Measurements from ENCODE around the gene GBF1. TPM values are rescaled to one million over a fixed set of nuclear protein-coding genes. Genes with fewer than 3 reads are reported as not detected.
A peak's percentile ranks its signal among the peaks of the same experiment; 100 is the strongest.

GBF1 gene
- total RNA-seq, 1 donor from 2014 or later, result 8.7 TPM

DNA sequence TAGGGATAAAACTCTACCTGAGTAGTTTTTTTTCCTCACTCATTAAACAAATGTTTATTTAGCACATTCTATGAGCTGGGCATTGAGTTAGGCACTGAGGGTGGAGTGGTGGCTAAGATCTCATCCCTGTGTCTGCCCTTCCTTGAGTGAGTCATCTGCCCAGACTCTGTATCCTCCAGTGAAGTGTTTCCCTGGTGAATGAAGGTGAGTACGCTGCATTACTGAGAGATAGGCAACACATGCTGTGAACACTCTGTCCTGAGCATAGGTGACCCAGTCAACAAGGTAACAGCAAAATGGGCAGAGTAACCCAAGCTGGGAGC is 9.8 kb upstream of the GBF1 start:
- FAIRE-seq (peak; percentile 100), DNase-seq (ENCODE audit: low read depth) (peak; percentile 88)
- no peak overlapping the region for H3K4me3 ChIP-seq (ENCODE audit: low read depth, low read length)
- H3K27me3 ChIP-seq (ENCODE audit: control insufficient read depth, insufficient read depth, low read length), result peaks cover 7% of the 10 kb centered on the region
- H3K36me3 ChIP-seq (ENCODE audit: control insufficient read depth, insufficient read depth, low read length), result no peaks in the 10 kb centered on the region
- TF ChIP-seq, protein P1, sequence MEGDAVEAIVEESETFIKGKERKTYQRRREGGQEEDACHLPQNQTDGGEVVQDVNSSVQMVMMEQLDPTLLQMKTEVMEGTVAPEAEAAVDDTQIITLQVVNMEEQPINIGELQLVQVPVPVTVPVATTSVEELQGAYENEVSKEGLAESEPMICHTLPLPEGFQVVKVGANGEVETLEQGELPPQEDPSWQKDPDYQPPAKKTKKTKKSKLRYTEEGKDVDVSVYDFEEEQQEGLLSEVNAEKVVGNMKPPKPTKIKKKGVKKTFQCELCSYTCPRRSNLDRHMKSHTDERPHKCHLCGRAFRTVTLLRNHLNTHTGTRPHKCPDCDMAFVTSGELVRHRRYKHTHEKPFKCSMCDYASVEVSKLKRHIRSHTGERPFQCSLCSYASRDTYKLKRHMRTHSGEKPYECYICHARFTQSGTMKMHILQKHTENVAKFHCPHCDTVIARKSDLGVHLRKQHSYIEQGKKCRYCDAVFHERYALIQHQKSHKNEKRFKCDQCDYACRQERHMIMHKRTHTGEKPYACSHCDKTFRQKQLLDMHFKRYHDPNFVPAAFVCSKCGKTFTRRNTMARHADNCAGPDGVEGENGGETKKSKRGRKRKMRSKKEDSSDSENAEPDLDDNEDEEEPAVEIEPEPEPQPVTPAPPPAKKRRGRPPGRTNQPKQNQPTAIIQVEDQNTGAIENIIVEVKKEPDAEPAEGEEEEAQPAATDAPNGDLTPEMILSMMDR (IDR thresholded peaks at IDR 0.05; ENCODE audit: insufficient read depth, low read length, severe bottlenecking), result no peak

DNA sequence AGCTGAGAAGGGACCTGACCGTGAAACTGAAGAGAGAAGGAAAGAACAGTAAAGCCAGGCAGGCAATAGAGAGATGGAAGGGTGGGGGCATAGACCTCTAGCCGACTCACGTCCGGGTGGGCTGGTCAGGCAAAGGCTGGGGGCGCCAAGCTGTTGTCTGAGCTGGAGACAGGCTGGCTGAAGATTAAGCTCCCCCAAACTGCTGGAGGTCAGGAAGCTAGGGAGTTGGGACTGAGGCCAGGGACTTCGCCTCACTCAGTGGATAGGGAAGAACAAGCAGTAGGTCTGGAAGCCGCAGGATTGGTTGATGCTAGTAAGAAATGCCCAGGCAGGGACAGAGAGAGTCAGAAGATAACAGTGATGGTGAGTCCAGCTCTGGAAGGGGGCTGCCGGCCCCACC is 9.3 kb upstream of the GBF1 start:
- no peaks in the 10 kb centered on the region for H3K36me3 ChIP-seq (ENCODE audit: control insufficient read depth, insufficient read depth, low read length)
- DNase-seq (ENCODE audit: low read depth) (no peak), FAIRE-seq (no peak)
- TF ChIP-seq, protein P1 (IDR thresholded peaks at IDR 0.05; ENCODE audit: insufficient read depth, low read length, severe bottlenecking), result no peak
- H3K4me3 ChIP-seq (ENCODE audit: low read depth, low read length), result no peak overlapping the region
- H3K27me3 ChIP-seq (ENCODE audit: control insufficient read depth, insufficient read depth, low read length), result peaks cover 7% of the 10 kb centered on the region

DNA sequence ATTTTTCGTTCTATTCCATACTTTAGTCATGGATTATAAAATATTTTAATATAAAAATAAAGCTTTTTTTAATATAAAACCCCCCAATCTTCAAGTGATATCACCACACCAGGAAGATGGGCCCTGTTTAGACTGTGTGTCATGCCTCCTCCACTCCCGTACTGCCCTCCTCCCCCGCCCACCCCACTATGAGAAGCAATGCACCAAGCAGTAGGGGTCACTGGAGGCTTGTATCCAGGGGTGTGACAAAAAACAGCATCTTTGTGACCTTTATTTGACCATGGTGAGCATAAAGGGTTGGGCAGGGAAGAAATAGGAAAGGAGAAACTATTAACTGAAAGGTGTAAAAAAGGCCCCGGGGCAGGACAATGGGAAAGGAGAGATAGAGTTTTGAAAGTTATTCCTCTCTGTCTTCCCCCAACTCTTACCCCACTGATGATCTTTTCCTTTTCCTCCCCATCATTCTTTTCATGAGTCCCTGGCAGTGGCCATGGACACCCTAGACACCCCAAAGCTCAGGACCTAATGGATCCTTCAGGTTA is 7.5 kb upstream of the GBF1 start:
- FAIRE-seq, result no peak
- Histone ChIP-seq H3K36me3 (ENCODE audit: control insufficient read depth, insufficient read depth, low read length) (no peaks in the 10 kb centered on the region), H3K4me3 (ENCODE audit: low read depth, low read length) (no peak overlapping the region), H3K27me3 (ENCODE audit: control insufficient read depth, insufficient read depth, low read length) (peaks cover 7% of the 10 kb centered on the region)
- DNase-seq (ENCODE audit: low read depth), result no peak
- TF ChIP-seq, protein P1 (IDR thresholded peaks at IDR 0.05; ENCODE audit: insufficient read depth, low read length, severe bottlenecking), result no peak

DNA sequence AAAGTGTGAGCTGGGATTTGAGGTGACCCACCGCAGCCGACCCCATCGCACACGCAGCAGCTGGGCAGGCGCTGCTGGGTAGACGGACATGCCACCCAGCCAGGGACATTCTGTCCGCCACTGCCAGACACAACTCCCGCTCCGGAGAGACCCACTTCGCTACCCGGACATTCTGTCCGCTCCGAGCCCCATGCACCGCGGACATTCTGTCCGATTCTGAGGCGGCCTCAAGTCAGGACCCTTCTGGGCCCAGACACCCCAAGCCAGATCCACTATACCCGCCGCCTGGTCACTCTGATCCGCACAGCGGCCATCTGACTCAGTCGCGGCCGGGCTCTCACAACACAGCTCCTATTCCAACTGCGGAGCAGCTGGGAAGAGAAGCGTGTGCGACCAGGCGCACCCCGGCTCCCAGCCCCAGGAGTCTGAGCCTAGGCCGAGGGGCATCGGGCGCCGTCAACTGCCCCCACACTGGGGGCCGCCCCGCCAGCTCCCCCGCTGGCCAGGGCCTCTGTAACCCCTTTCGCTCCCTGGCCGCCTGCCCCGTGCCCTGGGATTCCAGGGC is 4.8 kb upstream of the GBF1 start:
- TF ChIP-seq, protein P1 (IDR thresholded peaks at IDR 0.05; ENCODE audit: insufficient read depth, low read length, severe bottlenecking), result no peak
- H3K4me3 ChIP-seq (ENCODE audit: low read depth, low read length), result peak overlapping the region; percentile 58
- H3K27me3 ChIP-seq (ENCODE audit: control insufficient read depth, insufficient read depth, low read length), result peaks cover 7% of the 10 kb centered on the region
- no peak for FAIRE-seq
- no peak for DNase-seq (ENCODE audit: low read depth)
- H3K36me3 ChIP-seq (ENCODE audit: control insufficient read depth, insufficient read depth, low read length), result no peaks in the 10 kb centered on the region

DNA sequence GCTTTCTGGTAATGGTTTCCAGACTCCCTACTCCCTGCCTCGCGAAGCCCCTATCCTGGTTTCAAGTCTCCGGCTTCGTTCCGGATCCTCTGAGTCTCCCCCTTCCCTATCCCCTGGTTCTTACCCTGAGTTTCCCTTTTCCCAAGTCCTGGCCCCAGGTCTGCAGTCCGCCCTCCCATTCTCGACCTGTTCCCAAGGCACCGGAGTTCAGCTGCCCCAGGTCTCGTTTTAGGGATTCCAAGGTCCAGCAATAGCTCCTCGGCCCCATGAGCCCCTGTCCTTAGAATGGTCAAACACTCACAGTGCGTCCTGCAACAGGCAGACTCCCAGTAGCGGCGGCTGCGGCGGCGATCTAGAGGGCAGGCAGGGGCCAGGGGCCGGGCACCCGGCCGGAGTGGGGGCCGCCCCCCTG is 4.3 kb upstream of the GBF1 start:
- no peak for FAIRE-seq
- Histone ChIP-seq H3K36me3 (ENCODE audit: control insufficient read depth, insufficient read depth, low read length) (no peaks in the 10 kb centered on the region), H3K27me3 (ENCODE audit: control insufficient read depth, insufficient read depth, low read length) (peaks cover 7% of the 10 kb centered on the region), H3K4me3 (ENCODE audit: low read depth, low read length) (peak overlapping the region; percentile 58)
- DNase-seq (ENCODE audit: low read depth), result no peak
- TF ChIP-seq, protein P1 (IDR thresholded peaks at IDR 0.05; ENCODE audit: insufficient read depth, low read length, severe bottlenecking), result no peak

All from bronchial epithelial cell (primary cell).